ENCODE data around the gene ZC3H12D.
"Not testable (repeated sequence)": the region's sequence is repeated elsewhere in the genome, so short reads cannot be mapped to it uniquely, and the experiment has no call there.

Gene ZC3H12D

DNA sequence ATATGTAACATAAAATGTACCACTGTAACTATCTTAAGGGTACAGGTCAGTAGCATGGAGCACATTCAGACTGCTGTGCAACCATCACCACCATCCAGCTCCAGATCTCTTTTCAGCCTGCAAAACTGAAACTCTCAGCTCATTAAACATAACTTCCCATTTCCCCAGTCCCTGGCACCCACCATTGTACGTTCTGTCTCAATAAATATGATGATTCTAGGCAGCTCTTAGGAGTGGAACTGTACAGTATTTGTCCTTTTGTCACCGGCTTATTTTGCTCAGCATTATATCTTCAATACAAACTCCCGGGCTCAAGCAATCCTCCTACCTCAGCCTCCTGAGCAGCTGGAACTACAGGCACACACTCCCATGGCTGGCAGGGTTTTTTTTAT lies 1.5 kb downstream of the ZC3H12D start:
- DNase-seq: no peak

DNA sequence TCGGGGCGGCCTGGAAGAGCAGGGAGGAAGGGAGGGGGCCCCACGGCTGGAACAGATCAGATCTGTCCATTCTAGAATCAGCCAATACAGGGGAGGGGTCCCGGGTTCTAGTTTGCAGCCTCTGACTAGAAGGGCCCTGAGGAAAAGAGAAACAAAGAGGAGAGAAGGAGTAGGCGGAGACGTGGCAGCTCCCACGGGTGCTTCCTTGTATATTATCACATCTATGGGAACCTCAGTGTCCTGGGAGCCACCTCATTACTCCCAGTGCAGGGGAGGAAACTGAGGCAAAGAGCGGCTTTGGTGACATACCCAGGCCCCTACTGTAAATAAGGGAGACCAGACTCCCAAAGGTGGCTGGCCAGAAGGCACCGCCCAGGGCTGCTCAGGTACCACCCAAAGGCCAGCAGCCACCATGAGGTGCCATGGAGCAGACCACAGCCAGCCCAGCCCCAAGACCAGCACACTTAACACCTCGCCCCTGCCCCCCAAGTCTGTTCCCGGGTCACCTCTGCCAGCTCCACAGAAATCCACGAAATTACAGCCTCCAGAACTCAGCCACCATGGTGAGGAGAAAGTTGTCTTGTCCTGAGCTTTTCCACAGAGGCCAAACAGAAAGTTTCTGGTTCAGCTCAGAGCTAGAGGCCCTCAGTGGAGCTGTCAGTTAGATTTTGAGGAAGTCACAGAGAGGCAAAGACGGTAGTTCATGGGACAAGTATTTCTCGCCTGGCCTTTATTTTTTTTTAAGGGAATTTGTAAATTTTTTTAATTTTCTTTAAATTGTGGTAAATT lies 2.1 kb downstream of the ZC3H12D start:
- DNase-seq: peak; percentile 52

DNA sequence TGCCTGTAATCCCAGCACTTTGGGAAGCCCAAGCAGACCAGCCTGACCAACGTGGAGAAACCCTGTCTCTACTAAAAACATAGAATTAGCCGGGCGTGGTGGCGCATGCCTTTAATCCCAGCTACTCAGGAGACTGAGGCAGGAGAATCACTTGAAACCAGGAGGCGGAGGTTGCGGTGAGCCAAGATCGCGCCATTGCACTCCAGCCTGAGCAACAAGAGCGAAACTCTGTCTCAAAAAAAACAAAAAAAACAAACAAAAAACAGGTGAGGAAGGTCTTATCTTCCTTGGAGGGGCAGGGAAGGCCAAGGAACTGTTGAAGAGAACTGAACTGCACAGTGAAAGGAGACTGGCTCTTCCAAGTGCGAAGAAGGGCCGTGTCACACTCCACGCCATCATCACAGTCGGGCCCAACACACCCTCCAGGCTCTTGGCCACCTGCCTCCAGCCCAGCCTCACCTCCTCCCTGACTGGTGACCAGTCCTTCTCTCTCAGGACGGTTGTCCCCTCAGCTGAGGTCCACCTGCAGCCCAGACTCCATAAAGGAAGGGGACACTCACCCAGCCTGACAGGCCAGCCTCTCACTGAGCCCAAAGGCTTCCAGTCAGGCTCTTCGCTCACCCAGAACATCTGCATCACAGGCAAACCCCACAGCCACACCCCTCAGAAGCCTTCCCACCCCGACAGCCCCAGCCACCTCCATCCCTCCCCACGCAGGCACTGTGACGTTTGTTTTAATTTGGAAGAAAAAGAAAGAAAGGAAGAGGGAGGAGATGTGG lies 4.1 kb downstream of the ZC3H12D start:
- DNase-seq: no peak

DNA sequence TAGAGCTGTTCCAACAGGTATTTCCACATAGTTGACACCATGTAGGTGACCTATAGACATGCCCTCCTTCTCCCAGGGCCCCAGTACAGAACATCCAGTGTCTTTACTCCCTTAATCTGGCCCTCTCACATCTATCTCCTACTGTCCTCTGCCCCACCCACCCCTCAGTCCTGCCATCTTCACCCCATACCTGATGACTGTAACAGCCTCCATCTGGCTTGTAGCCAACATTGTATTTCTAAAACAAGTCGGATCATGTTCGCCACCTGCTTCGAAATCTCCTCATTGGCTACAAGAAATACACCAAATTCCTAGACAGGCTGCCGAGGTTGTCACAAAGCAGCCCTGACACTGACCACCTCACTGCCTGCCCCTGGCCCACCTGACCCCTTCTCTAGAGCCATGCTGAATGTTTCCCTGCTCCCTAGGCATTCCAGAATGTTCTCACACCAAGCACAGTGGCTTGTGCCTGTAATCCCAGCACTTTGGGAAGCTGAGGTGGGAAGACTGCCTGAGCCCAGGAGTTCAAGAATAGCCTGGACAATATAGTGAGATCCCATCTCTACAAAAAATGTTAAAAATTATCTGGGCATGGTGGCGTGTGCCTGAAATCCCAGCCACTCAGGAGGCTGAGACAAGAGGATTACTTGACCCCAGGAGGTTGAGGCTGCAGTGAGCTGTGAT lies 6.0 kb downstream of the ZC3H12D start:
- DNase-seq: no peak

DNA sequence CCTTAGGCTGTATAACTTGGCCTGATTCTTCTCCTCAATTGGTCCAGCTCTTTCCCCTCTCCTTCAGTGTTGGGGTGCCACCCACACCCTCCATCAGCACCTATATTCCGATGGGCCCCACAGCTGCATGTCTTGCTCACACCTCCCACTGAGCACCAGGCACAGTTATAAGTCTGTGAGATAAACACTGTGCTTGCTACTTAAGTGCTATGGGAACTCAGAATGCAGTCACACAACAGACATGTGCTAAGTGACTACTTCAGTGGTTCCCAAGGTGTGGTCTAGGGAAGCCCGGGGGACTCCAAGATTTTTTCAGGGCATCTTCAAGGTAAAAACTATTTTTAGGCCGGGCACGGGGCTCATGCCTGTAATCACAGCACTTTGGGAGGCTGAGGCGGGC lies 7.3 kb downstream of the ZC3H12D start:
- DNase-seq: no peak

DNA sequence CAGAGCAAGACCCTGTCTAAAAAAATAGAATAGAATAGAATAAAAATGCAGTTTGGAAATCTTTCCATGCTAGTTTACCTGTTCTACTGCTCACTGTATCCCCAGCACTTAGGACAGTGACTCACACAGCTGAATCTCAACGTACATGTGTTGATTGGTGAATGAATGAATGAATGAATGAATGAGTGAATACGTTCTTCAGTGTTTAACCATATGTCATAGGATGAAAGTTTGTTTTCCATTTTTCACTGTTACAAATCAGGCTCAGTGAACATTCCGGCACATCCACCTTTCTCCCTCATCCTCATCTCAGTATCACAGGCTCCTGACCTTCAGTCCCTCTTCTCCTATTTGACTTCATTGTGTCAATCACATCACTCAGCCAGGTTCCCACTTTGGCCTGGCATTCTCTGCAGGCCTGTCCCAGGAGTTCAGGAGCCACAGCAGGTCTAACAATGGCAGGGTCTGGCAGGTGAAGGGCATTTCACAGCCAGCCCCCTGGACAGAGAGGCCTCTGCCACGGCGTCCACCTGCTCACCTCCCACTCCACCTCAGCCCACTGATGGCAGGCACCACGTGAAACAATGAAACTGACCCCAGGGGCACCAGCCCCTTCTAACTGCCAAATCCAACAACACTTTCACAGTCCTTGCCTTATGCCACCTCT lies 7.9 kb downstream of the ZC3H12D start:
- DNase-seq: no peak

DNA sequence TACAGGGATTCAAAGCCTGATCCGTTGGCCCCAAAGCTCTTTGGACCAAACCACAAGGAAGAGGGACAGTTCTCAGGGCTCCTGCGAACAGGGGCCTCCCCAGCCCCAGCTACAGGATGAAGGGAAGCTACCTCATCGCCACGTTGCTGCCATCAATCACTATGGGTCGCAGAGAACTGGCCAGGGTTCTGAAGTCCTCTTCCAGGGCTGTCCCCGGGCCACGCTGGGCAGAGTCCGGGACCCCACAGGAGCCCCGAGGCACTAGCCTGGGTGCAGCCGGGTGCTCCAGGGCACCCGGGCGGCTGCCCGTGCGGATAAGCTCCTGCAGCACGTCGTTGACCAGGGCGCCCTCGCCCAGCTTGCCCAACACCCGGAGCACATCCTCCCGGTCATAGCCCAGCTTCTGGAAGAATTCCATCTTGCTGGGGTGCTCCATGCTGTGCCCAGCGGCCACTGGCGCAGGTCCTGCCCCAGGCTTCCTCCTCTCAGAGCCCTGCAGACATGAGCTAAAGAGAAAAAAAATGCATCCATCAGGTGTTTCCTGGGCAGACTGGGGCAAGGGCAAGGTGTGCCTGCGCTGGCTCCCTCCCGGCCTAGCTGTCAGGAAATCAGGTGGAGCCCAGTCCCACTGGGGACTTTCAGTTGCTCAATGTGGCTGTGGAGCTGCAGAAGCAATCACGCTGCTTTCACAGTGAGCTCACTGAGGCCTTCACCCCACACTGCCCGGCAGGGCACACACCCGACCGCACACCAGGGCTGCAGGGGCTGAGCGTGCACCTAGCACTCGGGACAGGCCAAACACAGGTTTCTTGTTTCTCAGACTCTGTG lies 10.5 kb downstream of the ZC3H12D start:
- DNase-seq: no peak

DNA sequence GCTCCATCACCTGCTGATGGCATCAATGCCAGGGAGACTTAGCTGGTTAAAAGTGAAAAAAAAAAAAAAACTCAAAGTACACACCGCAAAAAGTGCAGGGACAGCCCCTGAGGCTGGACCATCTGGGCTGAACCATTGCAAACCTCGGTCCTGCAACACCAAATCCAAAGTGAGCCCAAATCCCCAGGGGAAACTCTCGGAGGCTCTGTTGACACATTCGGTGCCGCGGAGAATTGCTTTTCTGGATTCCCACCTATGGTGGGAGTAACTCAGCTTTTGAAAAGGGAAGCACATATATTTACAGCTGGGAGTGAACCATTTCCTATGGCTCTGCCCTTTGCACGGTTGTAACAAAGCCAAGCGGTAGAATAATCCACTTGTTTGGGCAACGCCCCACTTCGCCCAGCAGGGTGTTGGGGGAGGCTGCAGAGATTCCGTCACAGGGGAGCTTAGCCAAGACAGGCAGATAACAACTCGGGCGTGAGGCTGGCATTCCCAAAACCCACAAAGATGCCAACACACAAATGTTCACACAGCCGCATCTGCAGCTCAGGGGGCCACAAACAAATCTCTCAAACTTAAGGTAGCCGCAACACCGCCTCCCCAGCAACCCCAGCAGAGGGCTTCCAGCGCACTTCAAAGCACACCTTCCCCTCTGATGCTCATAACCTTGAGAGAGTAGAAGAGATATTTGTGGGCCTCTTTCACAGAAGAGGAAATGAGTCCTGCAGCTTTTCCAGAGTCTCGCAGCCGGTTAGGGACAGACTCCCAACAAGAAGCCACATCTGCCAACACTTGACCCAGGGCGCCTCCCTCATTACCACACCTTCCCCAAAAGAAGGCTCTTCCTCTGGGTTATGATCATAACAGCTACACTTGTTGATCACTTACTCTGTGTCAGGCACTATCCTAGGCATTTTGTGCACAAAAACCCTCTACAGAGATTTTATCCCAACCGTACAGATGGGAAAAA lies 11.4 kb downstream of the ZC3H12D start:
- DNase-seq: no peak

DNA sequence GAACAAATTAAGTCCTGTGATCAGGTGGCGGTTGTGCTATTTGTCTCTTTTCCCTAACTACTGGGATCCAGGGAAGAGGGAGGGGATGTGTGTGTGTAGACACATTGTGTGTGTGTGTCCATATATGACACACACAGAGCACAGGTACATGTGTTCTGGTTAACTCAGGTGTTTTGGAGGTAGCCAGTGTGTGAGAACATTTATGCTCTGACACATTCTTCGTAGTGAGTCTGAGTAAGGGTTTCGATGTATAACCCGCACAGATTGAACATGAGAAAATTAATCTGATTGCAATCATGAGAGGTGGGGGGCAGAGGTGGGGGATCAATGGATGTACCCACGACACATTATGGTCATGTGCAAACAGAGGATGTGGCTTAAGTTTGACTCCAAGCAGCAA lies 12.6 kb downstream of the ZC3H12D start:
- DNase-seq: no peak

DNA sequence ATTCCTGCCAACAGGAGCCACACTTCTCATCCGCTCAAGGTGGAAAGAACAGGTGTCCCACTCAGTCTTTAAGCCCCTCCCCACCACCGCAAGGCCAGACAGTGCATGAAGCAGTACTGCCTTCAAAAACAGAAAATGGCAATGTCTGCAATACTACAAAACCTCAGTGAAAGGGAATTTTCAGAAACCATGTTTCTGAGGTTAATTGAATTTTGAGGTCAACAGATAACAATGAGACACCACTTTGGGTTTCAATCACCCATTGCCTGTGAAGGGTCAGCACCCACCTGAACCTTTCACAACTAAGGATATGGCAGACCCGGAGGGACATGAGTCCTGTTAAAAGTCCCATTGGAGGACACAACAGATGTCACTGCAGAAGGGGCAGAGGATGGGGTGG lies 13.0 kb downstream of the ZC3H12D start:
- no peak for DNase-seq

DNA sequence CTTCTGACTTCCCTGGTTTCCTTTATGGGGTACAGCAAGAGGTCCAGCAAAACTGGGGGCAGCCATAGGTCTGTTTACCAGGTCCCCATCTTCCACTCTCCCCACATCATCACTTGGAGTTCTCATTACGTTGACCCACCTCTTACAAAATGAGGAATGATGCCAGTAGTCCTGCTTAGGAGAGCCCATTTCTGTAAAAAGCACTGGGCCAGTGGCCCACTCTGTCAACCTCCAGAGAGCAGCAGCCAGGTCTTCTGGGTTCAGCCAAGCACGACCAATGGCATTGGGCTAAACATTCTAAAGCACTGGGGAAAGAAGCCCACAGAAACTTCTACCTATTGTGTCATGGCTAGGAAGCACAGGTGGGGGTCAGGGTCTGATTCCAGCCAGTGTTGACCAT lies 13.9 kb downstream of the ZC3H12D start:
- DNase-seq: no peak

DNA sequence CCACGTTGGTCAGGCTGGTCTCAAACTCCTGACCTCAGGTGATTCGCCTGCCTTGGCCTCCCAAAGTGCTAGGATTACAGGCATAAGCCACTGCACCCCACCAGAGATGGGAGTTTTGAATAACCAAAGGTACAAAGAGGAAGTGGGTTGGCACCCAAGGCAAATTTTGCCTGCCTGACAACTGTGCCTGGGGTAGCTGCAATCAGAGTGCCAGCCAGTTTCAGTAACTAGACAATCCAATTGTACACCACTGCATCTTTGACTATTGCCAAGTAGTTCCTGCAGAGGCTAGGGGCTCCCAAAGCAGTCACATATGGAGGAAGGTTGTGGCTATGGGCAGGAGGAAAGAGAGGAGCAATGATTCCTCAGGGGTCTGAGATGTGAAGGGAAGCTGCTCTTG lies 16.6 kb downstream of the ZC3H12D start:
- no peak for DNase-seq

DNA sequence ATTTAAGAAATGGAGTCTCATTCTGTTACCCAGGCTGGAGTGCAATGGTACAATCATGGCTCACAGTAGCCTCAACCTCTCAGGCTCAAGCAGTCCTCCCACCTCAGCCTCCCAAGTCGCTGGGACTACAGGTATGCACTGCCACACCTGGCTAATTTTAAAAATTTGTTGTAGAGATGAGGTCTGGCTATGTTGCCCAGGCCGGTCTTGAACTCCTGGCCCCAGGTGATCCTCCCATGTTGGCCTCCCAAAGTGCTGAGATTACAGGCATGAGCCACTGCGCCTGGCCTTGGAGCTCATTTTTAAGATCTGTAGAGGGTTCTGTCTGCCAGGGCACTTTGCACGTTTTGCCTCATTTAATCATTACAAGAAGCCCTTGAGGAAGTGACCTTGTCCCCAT lies 17.5 kb downstream of the ZC3H12D start:
- DNase-seq: no peak

DNA sequence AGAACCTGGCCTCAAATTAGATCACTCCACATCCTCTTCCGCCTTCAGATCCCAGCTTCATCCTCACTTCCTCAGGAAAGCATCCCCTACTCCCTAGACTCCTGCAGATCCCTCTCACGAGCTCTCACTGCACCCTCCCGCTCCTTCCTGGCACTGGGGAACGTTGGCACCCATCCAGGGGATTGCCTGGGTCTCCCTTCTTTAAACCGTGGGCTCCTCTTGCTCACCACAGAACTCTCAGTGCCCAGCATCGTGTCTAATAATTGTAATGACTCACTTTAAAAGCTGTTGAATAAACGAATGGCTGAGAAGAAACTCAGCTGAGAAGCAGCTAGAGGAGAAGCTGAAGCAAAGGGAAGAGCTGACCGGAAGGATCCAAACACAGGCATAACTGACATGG lies 20.4 kb downstream of the ZC3H12D start:
- no peak for DNase-seq

DNA sequence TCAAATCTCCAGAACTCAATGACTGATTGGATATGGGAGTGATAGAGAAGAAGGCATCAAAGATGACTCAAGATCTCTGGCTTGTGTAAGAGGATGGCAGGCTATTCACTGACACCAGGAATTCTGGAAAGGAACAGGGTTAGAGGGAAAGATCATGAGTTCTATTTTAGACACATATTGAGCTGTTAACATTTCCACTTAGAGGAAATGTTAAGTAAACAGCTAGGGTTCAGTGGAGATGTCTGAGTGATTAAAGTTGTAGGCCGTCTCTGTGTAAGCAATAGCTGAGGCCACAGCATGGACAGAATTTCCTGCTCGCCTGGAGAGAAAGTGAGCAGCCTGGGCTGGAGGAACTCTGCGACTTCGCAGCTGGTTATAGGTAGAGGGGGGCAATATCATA lies 21.0 kb downstream of the ZC3H12D start:
- no peak for DNase-seq

DNA sequence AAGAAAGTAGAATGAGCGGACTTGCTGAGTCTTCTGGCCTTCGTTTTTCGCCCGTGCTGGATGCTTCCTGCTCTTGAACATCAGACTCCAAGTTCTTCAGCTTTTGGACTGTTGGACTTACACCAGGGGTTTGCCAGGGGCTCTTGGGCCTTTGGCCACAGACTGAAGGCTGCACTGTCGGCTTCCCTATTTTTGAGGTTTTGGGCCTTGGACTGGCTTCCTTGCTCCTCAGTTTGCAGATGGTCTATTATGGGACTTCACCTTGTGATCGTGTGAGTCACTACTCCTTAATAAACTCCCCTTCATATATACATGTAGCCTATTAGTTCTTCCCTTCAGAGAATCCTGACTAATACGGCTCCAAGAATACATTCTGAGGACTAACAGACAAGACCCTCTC lies 22.1 kb downstream of the ZC3H12D start:
- not testable (repeated sequence) for DNase-seq

DNA sequence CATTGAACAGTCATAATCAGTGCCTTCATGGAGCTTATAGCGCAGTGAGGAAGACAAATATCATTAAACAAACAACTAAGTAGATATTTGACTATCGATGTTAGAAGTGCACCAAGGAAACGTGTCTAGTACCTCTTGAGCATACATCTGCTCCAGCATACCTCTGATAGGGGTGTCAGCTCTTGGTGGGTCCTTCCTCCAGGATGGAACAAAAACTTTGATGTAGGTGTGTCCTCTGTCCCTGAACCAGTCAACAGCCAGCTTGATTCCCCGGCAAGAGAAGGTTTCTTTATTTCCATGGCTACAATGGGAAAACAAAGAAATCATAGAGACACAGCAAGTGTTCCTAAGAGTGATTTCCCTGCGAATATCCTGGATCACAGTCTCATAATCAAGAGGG lies 23.1 kb downstream of the ZC3H12D start:
- no peak for DNase-seq

DNA sequence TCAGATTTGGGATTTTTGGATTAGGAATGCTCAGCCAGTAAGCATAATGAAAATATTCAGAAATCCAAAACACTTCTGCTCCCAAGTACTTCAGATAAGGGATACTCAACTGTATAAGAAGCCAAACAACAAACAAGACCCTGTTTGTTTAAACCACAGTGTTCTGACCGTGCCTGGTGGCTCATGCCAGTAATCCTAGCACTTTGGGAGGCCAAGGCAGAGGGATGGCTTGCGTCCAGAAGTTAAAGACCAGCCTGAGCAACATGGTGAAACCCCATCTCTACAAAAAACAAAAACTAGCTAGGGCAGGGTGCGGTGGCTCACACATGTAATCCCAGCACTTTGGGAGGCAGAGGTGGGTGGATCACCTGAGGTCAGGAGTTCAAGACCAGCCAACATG lies 24.6 kb downstream of the ZC3H12D start:
- DNase-seq: not testable (repeated sequence)

DNA sequence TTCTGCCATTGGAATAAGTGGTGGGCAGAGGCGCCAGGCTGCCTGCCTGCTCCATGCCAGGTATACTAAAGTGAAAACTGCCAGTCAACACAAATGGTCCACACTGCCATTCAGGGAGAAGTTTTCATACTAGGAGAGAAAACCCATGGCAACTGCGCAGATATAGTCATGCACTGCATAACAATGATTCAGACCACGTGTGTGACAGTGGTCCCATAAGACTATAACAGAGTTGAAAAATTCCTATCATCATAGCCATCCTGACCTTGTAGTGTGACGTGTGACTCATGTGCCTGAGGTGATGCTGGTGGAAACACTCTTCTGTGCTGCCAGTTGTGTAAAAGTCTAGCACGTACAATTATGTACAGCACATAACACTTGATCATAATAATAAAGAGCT lies 25.1 kb downstream of the ZC3H12D start:
- no peak for DNase-seq

DNA sequence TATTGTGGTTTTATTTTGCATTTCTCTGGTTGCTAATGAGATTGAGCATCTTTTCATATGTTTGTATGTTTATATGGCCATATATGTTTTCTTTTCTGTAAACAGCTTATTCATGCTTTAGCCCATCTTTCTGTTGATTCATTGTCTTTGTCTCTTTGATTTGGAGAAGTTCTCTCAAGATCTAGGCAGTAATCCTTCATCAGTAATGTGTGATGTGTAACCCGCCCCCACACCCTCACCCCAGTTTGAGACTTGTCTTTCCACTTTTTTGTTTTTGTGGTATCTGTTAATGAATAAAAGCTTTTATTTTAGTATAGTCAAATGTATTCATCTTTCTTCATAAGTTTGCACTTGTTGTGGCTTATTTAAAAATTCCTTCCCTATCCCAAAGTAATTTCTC lies 26.0 kb downstream of the ZC3H12D start:
- DNase-seq: no peak

DNA sequence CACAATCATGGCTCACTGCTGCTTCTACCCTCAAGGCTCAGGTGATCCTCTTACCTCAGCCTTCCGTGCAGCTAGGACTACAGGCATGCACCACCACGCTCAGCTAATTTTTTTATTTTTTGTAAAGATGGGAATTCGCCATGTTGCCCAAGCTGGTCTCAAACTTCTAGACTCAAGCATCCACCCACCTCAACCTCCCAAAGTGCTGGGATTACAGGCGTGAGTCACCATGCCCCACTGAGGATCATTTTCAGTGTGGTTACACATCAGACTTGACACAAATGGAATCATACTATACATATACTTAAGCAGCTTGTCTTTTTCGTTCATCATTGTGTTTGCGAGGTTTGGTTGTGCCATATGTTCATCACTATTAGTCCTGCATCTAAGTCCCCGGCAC lies 26.6 kb downstream of the ZC3H12D start:
- no peak for DNase-seq
